Measurements from ENCODE around the gene PCDHGC3.

- TF ChIP-seq CTCF (IDR thresholded peaks at IDR 0.05): peak; percentile 99 to 100 (median 100)
- peak; percentile 52 to 78 (median 76) for TF ChIP-seq POLR2AphosphoS5 (IDR thresholded peaks at IDR 0.05)
- peak in 1 of 4 donors; percentile 54 for TF ChIP-seq EP300 (IDR thresholded peaks at IDR 0.05)
These were observed 49.1 kb downstream of the PCDHGC3 start for GRCh38 chr5:141524604-141525597.

All from sigmoid colon (tissue), 4 donors.